ENCODE results near the gene NDOR1.
A peak's percentile ranks its signal among the peaks of the same experiment; 100 is the strongest.

The NDOR1 gene

DNA sequence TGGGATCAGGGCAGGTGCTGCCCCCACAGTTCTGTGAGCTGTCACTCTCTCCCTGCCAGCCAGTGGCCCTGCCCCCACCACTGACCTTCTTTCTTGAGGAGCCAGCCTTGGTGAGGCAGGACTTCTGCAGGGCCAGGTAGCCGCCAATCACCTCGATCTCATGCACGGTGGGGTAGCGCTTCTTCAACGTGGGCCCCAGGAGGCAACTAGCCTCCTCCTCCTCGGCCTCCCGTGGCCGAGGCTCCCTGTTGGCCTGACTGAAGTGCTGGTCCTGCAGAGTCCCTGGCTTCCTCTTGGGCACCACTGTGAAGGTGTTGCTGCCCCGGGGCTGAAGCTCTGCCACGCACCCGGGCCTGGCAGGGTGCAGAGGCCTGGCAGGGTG lies 6.6 kb upstream of the NDOR1 start:
- no peak for DNase-seq (ENCODE audit: low read depth)

DNA sequence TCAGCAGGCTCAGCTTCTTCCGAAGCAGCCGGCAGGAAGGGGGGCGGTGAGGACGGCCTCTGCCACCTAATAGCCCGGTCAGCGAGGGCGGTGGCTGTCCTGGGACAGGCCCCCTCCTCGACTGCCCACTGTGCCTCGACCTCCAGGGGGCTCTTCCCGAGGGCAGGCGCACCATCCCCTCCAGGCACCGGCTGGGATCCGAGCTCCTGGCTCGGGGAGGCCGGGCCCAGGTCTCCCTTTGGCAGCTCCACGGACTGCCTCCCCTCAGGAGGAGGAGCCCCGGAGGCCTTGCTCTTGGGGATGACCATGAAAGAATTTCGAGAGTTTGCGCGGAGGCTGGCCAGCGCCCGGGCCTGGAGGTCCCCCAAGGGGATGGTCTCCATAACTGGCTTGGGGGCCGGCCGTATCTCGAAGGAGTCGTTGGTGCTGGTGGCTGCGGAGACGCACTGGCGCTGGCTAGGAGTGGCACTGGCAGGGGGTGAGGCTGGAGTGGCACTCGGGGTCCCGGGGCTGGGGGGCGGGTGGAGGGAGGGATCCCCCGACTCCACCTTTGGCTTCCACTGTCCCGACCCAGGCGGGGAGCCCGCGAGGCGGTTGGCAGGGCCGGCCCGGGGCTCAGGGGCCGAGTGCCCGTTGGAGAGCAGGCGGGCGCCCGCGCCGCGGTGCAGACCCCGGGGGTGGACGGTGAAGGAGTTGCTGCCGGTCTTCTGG lies 5.9 kb upstream of the NDOR1 start:
- DNase-seq (ENCODE audit: low read depth), result peak; percentile 33

DNA sequence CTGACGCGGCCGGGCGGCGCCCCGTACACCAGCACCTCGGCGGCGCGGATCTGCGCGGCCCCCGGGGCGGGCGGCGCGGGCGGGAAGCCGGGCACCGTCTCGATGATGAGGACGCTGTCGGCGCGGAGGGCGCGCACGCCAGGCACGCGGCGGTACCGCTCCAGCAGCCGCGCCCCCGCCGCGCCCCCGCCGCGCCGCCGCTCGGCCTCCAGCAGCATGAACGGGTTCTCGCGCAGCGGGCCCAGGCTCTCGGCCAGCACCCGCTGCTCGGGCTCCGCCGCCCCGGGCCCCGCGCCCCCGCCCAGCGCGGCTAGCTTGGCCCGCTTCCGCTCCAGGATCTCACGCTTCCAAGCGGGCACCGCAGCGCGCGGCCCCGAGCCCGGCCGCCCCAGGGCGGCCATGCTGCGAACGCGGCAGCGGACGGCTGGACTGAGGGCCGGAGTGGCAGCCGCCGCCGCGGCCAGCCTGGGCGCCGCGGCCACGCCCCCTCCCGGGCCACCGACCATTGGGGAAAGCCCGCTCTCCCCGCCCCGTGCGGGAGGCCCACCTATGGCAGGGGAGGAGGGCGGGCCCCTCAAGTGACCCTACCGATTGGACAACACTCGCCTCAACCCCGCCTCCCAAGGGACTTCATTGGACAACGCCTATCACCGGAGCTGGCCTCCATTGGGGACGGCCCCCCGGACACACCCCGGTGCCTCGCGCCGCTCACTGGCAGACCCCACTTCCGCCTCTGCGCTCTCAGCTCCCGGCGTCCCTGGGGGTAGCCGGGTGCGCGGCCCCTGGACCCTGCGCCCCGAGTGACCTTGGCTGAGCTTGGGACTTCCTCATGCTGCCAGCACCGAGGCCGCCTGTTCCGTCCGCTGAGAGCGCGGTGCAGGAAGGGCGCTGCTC lies 4.9 kb upstream of the NDOR1 start, which contains the start of gene TPRN:
Gene TPRN (minus strand): TSS at position 431 of the 894 bp plus-strand sequence. CDS start 30 bp downstream, at position 401.
- peak; percentile 99 for DNase-seq (ENCODE audit: low read depth)

DNA sequence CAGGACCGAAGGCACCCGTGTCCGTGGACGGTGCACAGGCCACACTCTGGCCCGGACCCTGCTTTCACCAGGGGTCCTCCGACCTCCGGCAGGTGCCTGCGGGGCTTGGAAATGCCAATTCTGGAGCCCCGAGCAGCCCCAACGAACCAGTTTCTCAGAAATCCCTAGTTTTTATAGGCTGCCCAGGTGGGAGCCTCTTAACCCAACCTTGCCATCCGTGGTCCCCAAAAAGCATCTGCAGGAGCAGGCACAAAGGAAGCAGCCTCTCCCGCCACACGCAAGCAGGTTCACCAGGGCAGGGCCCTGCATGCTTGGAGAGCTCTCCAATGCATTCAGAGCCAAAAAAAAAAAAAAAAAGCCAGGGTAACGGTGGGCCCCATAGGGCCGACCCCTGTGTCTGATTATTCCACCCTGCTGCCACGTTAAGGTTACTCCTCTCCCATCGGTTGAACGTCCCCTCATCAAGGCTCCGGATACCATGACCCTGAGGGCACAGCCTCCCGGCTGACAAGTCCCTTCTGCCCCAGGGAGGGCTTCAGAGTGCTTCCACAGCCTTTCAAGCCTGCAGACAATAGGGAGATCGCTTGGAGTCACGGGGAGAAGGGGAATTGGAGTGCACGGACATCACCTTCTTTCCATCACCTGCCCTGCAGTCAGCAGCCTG lies 4.2 kb upstream of the NDOR1 start:
- DNase-seq (ENCODE audit: low read depth), result no peak

DNA sequence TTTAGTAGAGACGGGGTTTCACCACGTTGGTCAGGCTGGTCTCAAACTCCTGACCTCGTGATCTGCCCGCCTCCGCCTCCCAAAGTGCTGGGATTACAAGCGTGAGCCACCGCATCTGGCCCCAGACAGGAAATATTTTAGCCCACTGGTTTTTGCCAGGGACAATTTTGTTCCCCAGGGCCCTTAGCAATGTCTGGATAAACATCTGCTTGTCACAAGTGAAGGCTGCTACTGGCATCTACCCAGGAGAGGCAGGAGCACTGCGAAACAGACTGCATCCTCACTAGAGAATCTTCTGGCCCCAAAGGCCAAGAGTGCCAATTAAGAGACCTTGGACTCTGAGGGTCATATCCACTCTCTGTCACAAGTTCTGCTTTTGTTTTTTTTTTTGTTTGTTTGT lies 2.5 kb upstream of the NDOR1 start:
- DNase-seq (ENCODE audit: low read depth), result no peak

DNA sequence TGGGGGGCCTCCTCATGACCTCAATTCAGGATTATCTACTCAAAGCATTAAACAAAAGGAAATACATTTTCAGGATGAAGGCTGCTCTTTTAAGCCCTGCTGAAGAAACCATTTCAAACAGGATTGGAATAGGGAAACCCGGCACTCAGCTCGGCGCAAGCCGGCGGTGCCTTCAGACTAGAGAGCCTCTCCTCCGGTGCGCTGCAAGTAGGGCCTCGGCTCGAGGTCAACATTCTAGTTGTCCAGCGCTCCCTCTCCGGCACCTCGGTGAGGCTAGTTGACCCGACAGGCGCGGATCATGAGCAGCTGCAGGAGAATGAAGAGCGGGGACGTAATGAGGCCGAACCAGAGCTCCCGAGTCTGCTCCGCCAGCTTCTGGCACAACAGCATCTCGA lies 772 bp upstream of the NDOR1 start:
- no peak for DNase-seq (ENCODE audit: low read depth)

DNA sequence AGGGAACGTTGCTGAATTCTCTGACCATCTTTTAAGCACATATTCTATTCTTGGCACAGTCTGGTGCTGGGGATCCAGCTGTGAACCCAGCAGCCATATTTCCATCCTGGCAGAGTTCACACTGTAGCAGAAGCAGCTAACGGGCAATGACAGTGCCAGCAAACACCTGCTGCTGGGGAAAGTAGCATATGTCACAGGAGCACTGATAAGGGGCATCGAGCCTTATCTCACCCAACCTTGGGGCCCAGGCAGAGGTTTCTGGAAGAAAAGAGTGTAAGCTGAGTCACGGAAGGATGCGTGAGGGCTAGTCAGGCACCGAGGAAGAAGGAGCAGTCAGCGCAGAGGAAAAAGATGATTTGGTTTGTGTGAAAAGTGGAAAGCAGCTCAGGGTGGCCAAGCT lies 1.1 kb downstream of the NDOR1 start:
- no peak for DNase-seq (ENCODE audit: low read depth)

DNA sequence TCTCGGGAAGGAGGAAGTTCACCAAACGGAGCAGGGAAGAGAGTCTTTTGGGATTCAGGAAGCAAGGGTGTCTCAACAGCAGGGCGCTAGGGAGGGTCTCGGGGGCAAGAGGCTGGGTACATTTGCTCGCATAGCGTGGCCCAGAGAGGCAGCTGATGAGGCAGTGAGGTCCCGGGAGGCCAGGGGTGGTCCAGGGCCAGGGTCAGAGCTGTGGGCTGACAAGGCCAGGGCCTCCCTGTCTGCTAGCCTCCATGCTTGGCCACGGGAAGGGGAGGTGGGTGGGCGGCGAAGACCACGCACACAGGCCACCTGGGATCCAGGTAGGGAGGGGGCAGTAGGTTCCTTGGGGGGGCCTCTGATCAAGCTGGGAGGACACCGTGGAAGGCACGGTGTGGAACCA lies 6.0 kb downstream of the NDOR1 start:
- no peak for DNase-seq (ENCODE audit: low read depth)

DNA sequence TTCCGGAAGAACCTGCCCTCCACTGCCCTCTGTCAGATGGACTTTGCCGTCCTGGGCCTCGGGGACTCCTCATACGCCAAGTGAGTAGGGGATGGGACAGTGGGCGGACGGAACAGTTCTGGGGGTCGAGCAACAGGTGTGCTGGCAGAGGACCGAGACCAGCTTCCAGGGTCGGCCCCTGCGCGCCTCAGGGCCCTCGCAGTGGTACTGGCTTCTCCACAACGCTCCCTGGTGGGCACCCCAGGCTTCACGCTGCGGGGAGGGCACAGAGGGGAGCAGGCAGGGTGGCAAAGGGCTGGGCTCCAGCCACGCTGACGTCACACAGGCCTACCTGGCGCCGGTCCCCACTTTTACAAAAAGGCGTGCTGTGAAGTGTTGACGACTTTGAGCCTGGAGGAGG lies 7.0 kb downstream of the NDOR1 start:
- DNase-seq (ENCODE audit: low read depth), result no peak

DNA sequence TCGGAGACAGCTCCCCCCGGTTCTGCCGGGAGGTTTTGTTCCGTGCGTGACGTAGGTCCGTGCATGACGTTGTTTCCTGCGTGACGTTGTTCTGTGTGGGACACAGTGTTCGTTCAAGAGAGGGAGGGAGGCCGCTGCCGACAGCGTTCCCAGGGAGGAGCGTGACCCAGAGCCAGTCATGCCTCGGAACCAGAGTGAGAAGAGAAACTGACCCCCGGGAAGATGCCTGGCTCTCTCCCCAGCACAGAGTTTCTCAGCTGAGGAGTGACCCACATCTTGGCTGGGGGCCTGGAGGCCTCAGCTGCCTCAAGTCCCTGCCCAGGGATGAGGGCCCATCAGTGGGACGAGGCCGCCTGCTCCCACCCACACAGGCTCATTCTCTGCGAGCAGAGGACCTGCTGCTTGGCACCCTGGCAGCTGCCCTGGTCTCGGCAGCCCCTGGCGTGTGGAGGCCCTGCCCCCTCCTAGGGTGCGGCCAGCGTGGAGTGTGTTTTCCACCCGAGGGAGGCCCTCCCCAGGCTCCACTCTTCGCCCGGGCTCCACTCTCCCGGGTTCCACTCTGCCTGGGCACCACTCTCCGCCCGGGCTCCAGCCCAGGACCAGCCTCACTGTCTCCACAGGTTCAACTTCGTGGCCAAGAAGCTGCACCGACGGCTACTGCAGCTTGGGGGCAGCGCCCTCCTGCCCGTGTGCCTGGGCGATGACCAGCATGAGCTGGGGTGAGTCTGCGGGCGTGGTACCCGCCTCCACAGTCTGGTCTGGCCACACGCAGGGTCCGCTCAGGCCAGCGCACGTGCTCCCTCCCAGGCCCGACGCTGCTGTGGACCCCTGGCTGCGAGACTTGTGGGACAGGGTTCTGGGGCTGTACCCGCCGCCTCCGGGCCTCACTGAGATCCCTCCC lies 7.9 kb downstream of the NDOR1 start:
- no peak for DNase-seq (ENCODE audit: low read depth)

DNA sequence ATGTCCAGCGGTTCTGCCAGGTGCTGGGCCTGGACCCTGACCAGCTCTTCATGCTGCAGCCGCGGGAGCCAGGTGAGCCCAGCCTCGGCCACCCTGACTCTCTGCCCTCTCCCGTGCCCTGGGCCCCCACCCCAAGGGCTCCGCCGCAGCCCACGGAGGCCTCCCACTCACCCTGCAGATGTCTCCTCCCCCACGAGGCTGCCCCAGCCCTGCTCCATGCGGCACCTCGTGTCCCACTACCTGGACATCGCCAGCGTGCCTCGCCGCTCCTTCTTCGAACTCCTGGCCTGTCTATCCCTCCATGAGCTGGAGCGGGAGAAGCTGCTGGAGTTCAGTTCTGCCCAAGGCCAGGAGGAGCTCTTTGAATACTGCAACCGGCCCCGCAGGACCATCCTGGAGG lies 9.1 kb downstream of the NDOR1 start:
- no peak for DNase-seq (ENCODE audit: low read depth)

DNA sequence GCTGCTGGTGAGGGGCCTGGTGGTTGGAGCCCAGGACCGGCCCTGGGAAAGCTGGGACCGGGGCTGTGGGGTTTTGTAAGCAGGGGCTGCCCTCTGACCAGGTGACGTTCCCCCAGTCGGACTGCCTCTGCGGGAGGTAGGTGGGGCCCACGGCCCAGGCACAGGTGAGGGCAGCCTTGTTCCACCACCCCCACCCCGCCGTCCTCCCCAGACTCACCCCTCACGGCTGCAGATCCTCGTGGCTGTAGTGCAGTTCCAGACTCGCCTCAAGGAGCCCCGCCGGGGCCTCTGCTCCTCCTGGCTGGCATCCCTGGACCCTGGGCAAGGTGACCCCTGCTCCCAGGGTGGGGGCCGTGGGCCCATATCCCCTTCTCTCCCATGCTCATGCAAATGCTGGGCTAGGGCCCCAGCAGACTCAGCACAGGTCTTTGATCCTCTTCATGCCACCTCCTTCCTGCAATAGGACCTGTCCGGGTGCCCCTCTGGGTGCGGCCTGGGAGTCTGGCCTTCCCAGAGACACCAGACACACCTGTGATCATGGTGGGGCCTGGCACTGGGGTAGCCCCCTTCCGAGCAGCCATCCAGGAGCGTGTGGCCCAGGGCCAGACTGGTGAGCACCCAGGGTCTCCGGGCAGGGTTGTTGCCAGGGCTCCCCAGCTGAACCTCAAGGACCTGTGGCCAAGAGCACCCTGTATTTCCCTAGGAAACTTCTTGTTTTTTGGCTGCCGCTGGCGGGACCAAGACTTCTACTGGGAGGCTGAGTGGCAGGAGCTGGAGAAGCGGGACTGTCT lies 9.9 kb downstream of the NDOR1 start:
- DNase-seq (ENCODE audit: low read depth), result no peak

DNA sequence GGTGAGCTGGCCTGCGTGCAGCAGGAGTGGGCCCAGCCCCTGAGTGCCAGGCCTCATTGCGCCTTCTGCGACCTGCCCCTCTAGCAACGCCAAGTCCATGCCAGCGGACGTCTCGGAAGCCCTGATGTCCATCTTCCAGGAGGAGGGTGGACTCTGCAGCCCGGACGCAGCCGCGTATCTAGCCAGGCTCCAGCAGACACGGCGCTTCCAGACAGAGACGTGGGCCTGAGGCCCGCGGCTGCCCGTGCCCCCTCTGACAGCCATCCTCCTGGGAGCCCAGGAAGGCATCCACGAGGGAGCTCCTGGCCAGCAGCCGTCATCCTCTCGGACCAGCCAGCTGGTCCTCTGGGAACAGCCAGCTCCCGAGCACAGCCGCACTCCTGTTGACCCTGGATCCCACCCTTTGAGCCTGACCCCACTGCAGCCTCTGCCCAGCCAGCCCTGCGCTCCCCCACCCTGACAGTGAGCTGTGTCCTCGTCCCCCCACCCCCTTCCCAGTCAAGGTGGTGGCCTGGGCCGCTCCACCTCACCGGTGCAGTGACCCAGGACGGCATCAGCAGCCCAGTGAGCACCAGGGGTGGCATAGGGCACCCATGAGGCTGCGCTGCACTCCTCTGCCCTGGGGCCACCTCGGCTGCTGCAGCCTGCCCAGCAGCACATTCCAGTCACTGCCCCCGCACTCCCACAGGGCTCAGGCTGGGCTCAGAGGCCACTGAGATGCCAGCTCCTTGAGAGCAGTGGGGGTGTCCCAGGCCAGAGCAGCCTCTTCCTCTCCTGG lies 10.9 kb downstream of the NDOR1 start:
- DNase-seq (ENCODE audit: low read depth), result no peak

DNA sequence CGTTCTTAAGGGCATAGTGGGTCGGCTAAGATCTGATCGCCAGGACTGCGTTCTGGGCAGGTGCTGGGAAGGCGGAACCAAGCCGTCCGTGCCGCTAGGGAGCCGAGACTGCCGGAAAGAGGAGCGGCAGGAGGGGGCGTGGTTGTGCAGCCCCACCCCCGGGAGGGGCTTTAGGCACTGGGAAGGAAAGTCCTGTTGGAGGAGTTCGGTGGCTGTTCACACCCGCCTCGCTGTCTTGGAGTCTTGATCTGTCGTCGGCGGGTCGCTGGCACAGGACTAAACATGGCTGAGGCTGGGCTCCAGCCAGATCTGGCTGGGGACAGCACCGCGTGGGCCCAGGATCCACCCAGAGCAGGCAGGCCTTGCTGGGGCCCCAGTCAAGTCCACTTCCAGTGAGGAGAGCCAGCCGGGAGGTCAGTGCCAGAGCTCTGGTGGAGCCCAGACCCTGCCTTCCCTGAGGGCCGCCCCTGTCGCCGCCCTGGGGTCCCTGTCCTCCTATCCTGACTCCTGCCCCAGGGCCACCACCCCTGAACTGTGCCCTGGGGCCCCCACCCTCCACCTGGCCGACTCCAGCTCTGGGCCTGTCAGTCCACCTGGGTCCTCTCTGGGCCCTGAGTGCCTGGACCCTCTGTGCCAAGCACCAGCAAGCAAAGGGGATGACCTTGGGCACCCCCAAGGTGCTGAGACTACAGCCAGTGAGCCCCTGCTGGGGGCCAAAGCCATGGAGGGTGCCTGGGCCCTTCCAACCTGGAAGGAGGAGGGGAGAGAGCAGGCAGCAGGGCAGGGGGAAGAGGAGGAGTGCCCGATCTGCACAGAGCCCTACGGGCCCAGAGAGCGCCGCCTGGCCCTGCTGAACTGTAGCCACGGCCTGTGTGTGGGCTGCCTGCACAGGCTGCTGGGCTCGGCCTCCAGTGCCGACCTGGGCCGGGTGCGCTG lies 12.0 kb downstream of the NDOR1 start:
- DNase-seq (ENCODE audit: low read depth), result no peak

DNA sequence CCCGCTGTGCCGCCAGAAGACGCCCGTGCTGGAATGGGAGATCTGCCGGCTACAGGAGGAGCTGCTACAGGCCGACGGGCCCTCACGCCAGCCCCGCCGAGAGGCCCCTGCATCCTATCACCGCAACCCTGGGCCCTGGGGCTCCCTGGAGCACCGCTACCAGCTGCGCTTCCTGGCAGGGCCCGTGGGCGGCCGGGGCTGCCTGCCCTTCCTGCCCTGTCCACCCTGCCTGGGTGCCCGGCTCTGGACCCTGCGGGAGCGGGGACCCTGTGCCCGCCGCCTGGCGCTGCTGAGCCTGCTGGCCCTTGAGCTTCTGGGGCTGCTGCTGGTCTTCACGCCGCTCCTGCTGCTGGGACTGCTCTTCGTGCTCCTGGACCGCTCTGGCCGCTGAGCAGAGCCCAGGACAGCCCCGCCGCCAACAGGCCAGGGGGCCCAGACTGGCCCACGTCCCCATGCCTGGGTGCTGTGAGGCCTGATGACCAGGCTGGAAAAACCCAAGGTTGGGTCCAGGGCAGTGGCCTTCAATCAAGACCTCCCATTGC lies 12.8 kb downstream of the NDOR1 start:
- no peak for DNase-seq (ENCODE audit: low read depth)

DNA sequence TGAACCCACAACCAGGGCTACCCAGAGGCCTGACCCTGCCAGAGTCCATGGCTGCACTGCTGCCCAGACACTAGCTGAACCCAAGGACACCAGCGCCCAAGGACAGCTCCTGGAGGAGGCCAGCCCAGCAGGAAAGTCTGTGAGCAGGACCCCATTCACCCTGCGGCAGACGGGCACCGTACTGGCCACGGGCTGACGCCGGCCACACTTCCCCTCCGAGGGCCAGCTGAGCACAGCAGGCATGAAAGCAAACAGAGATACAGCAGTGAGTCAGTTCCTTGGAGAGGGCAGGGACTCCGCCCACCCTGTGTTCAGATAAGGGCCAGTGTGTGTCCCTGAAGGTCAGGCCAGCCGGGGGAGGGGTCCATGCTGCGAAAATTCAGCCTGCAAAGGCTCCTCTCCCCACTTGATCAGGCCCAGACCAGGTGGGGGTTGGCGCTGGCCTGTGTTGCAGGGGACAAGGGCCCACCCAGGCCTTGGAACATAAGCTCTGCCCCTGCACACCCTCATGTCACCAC lies 13.3 kb downstream of the NDOR1 start:
- peak; percentile 31 for DNase-seq (ENCODE audit: low read depth)

DNA sequence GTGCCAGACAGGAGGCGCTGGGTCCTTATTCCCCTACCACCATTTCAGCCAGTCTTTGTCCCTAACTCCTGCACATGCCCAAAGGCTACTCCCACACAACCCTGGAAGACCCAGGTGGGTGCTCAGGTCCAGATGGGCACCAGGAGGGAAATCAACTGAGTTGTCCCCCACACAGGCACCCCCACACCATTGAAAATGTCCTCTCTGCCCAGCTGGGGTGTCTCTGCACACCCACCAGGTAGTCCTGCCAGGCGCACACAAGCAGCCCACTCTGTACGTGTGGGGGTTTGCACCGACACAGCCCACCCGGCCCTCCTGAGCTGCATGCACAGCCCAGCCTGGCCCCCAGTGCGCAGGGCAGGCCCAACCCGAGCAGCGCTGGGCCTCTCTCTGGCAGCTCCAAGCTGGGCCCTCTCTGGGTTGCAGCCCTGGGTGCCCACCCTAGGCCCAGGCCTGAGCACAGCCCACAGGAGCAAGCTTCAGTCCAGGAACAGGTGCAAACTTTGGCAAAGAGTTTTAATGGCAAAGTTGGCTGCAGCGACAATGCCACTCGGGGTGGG lies 14.3 kb downstream of the NDOR1 start:
- no peak for DNase-seq (ENCODE audit: low read depth)

Data from EH (cell line).